ENCODE data around the gene PHOX2B.

- TF ChIP-seq POLR2AphosphoS5 (IDR thresholded peaks at IDR 0.05; ENCODE audit: low read depth, low read length) (no peak), POLR2A (IDR thresholded peaks at IDR 0.05; ENCODE audit: low read depth, low read length) (no peak), POU2F2 (IDR thresholded peaks at IDR 0.05; ENCODE audit: low read depth, low read length) (no peak), TAF1 (IDR thresholded peaks at IDR 0.05; ENCODE audit: low read depth, low read length) (no peak), SPI1 (IDR thresholded peaks at IDR 0.05; ENCODE audit: low read depth, low read length) (no peak)
These were observed 20.5 kb downstream of the PHOX2B start for GRCh38 chr4:41727861-41728572.
